SK-N-MC (cell line): Measurements from ENCODE around the gene JPH4.

Source experiments
- EZH2 ChIP-seq: fragments of 200-600 bp; sonication (generic); IDR thresholded peaks from one replicate; pipeline ENCODE4 v1.6.1; 2017; ENCODE audit warnings: antibody characterized with exemption
- FOXP2 ChIP-seq: optimal IDR thresholded peaks from 2 replicates; pipeline ENCODE3; 2011; ENCODE audit warnings: mild to moderate bottlenecking, moderate library complexity; ENCODE audit not compliant: insufficient read depth; ENCODE audit errors: extremely low read length, control extremely low read depth
- POLR2AphosphoS5 ChIP-seq: IDR thresholded peaks from 2 replicates; pipeline ENCODE4 v1.6.1; 2012; ENCODE audit warnings: mild to moderate bottlenecking, low read depth, low read length, borderline replicate concordance

- no peak for TF ChIP-seq POLR2AphosphoS5
- no peak for TF ChIP-seq EZH2
- no peak for TF ChIP-seq FOXP2
Observed at GRCh38 chr14:23545740-23546365, 32.7 kb downstream of the JPH4 start.
